OCI-LY3 (cell line): Measurements from ENCODE around the gene NXPE3.

Source experiments
- CTCF ChIP-seq: fragments of 200-600, 300-600 bp; sonication (generic); IDR thresholded peaks from 2 replicates; pipeline ENCODE4 v1.5.1; 2014; ENCODE audit warnings: antibody characterized with exemption, low read length, low read depth
- EZH2phosphoT487 ChIP-seq: fragments of 200-600 bp; shearing (Covaris generic); IDR thresholded peaks from 2 replicates; pipeline ENCODE4 v1.6.1; 2018; ENCODE audit warnings: antibody characterized with exemption, mixed run types, low read depth

- TF ChIP-seq CTCF (no peak), EZH2phosphoT487 (no peak)
Observed at GRCh38 chr3:101779822-101780381, 891 bp downstream of the NXPE3 start.
